Hepatocyte (in vitro differentiated cells): ENCODE measurements around the gene PIKFYVE. TPM values are rescaled to one million over a fixed set of nuclear protein-coding genes. Genes with fewer than 3 reads are reported as not detected.

Experiments used
- DNase-seq: peaks from one replicate; pipeline ENCODE4 v3.0.0-alpha.2; 2016; ENCODE audit warnings: low spot score
- H2AFZ ChIP-seq: fragments of 200-600 bp; sonication (generic); 2 replicates; pipeline ENCODE4 v1.6.0; 2016; ENCODE audit warnings: antibody characterized with exemption, mild to moderate bottlenecking
- H3K27ac ChIP-seq: fragments of 200-600 bp; sonication (generic); 2 replicates; pipeline ENCODE4 v1.5.1; 2016; ENCODE audit warnings: mild to moderate bottlenecking
- H3K27me3 ChIP-seq: fragments of 200-600 bp; sonication (generic); 2 replicates; pipeline ENCODE4 v1.6.1; 2016
- H3K36me3 ChIP-seq: fragments of 200-600 bp; sonication (generic); replicated peaks from 2 replicates; pipeline ENCODE4 v1.5.1; 2016; ENCODE audit warnings: low read depth; ENCODE audit not compliant: insufficient read depth
- H3K4me1 ChIP-seq: fragments of 200-600 bp; sonication (generic); 2 replicates; pipeline ENCODE4 v1.5.1; 2016; ENCODE audit warnings: mild to moderate bottlenecking, moderate library complexity; ENCODE audit not compliant: insufficient read depth
- H3K4me2 ChIP-seq: fragments of 200-600 bp; sonication (generic); 2 replicates; pipeline ENCODE4 v1.6.0; 2016
- H3K4me3 ChIP-seq: fragments of 200-600 bp; sonication (generic); 2 replicates; pipeline ENCODE4 v1.5.1; 2016; ENCODE audit warnings: mild to moderate bottlenecking
- H3K79me2 ChIP-seq: fragments of 200-600 bp; sonication (generic); 2 replicates; pipeline ENCODE4 v1.6.0; 2017; ENCODE audit warnings: mild to moderate bottlenecking
- H3K9me2 ChIP-seq: fragments of 200-600 bp; sonication (generic); replicated peaks from 2 replicates; pipeline ENCODE4 v1.6.0; 2017; ENCODE audit warnings: mild to moderate bottlenecking; ENCODE audit not compliant: insufficient read depth
- H3K9me3 ChIP-seq: fragments of 200-600 bp; sonication (generic); 2 replicates; pipeline ENCODE4 v1.5.1; 2016; ENCODE audit warnings: low read depth, mild to moderate bottlenecking
- H4K20me1 ChIP-seq: fragments of 200-600 bp; sonication (generic); 2 replicates; pipeline ENCODE4 v1.6.0; 2016; ENCODE audit warnings: mild to moderate bottlenecking; ENCODE audit not compliant: insufficient read depth, poor library complexity, severe bottlenecking
- CTCF ChIP-seq: fragments of 200-600 bp; sonication (generic); IDR thresholded peaks from 2 replicates; pipeline ENCODE4 v1.5.1; 2016; ENCODE audit warnings: antibody characterized with exemption, mild to moderate bottlenecking; ENCODE audit not compliant: poor library complexity
- EZH2 ChIP-seq: fragments of 200-600 bp; sonication (generic); IDR thresholded peaks from 2 replicates; pipeline ENCODE4 v1.6.1; 2016; ENCODE audit warnings: antibody characterized with exemption, mild to moderate bottlenecking, borderline replicate concordance
- EZH2phosphoT487 ChIP-seq: fragments of 200-600 bp; sonication (generic); IDR thresholded peaks from one replicate; pipeline ENCODE4 v1.6.1; 2018; ENCODE audit warnings: antibody characterized with exemption, mild to moderate bottlenecking, low read depth, moderate library complexity; ENCODE audit not compliant: unreplicated experiment, severe bottlenecking
- WGBS: methylation state at CpG from one replicate; pipeline ENCODE4 v1.1.6; 2016; ENCODE audit warnings: low lambda C conversion rate; ENCODE audit errors: missing lambda C conversion rate; 5-methylcytosine and 5-hydroxymethylcytosine counted together
- polyA plus RNA-seq: library from polyadenylated mRNA; unstranded; fragments of >200 nt; fragmentation: Nextera tagmentation; extraction: Ambion mirVana; gene quantifications from 2 replicates; pipeline ENCODE4 v1.2.1, GENCODE V29; 2016
- total RNA-seq: library from RNA; depleted of rRNA; stranded (reverse); fragments of >200 nt; gene quantifications from 2 replicates; pipeline ENCODE4 v1.2.3, GENCODE V29; 2014

Gene PIKFYVE
- total and polyA plus RNA-seq, 2 experiments from 2014 or later: 6.1 to 30.3 TPM

GRCh38 chr2:208346756-208347155 is 80.7 kb downstream of the PIKFYVE start:
- Histone ChIP-seq H3K9me3 (no peaks in the 10 kb centered on the region), H3K9me2 (no peaks in the 10 kb centered on the region), H3K27me3 (no peaks in the 10 kb centered on the region), H3K36me3 (no peaks in the 10 kb centered on the region), H3K4me2 (no peak overlapping the region), H3K4me3 (no peak overlapping the region), H2AFZ (no peak overlapping the region), H3K79me2 (no peaks in the 10 kb centered on the region), H4K20me1 (no peaks in the 10 kb centered on the region), H3K27ac (no peak overlapping the region), H3K4me1 (no peaks in the 10 kb centered on the region)
- DNase-seq: no peak
- TF ChIP-seq EZH2 (no peak), CTCF (no peak), EZH2phosphoT487 (no peak)
- 97% methylated on average over 4 of the region's 4 CpGs for WGBS

GRCh38 chr2:208350610-208351009 is 84.6 kb downstream of the PIKFYVE start:
- no peaks in the 10 kb centered on the region for H3K4me1 ChIP-seq
- no peak overlapping the region for H3K27ac ChIP-seq
- no peak overlapping the region for H3K4me3 ChIP-seq
- no peaks in the 10 kb centered on the region for H3K27me3 ChIP-seq
- no peaks in the 10 kb centered on the region for H3K9me3 ChIP-seq
- H3K79me2 ChIP-seq: no peaks in the 10 kb centered on the region
- 89% methylated on average over 7 of the region's 7 CpGs for WGBS
- H3K9me2 ChIP-seq: no peaks in the 10 kb centered on the region
- TF ChIP-seq EZH2: no peak
- no peak for TF ChIP-seq EZH2phosphoT487
- TF ChIP-seq CTCF: no peak
- no peaks in the 10 kb centered on the region for H4K20me1 ChIP-seq
- DNase-seq: no peak
- H2AFZ ChIP-seq: no peak overlapping the region
- no peaks in the 10 kb centered on the region for H3K36me3 ChIP-seq
- H3K4me2 ChIP-seq: no peak overlapping the region

GRCh38 chr2:208352644-208353567 is 86.9 kb downstream of the PIKFYVE start:
- H3K27ac ChIP-seq: no peak overlapping the region
- H3K27me3 ChIP-seq: no peaks in the 10 kb centered on the region
- H3K36me3 ChIP-seq: no peaks in the 10 kb centered on the region
- no peaks in the 10 kb centered on the region for H4K20me1 ChIP-seq
- H3K79me2 ChIP-seq: no peaks in the 10 kb centered on the region
- H3K4me3 ChIP-seq: no peak overlapping the region
- no peak overlapping the region for H3K4me2 ChIP-seq
- no peak for DNase-seq
- TF ChIP-seq CTCF: no peak
- TF ChIP-seq EZH2: no peak
- no peak for TF ChIP-seq EZH2phosphoT487
- 80% methylated on average over 5 of the region's 5 CpGs for WGBS
- H3K4me1 ChIP-seq: no peaks in the 10 kb centered on the region
- H3K9me2 ChIP-seq: no peaks in the 10 kb centered on the region
- H2AFZ ChIP-seq: no peak overlapping the region
- no peaks in the 10 kb centered on the region for H3K9me3 ChIP-seq
